ENCODE data around the gene KIF4A. TPM values are rescaled to one million over a fixed set of nuclear protein-coding genes. Genes with fewer than 3 reads are reported as not detected.

The KIF4A gene
- polyA plus RNA-seq, 1 donor (not counting 4 experiments of a cell fraction or from before 2014, with no cell fraction given), result 7.1 TPM

GRCh38 chrX:70432936-70433847 lies 143.3 kb downstream of the KIF4A start:
- Histone ChIP-seq H3K9ac (ENCODE audit: control insufficient read depth, extremely low read depth, insufficient read depth, low read length) (peak overlapping the region; percentile 69), H3K27me3 (ENCODE audit: control insufficient read depth, extremely low read depth, insufficient read depth, low read length) (no peaks in the 10 kb centered on the region), H3K4me3 (ENCODE audit: control insufficient read depth in 2 of 3, extremely low read depth in 1 of 3, insufficient read depth in 2 of 3, low read depth in 1 of 3, low read length in 3 of 3) (peak overlapping the region; percentile 40 to 83 (median 48)), H3K4me1 (ENCODE audit: control insufficient read depth, extremely low read depth, insufficient read depth, low read length) (peaks cover 17% of the 10 kb centered on the region), H2AFZ (ENCODE audit: control insufficient read depth, low read length) (peak overlapping the region; percentile 81), H3K9me3 (ENCODE audit: control insufficient read depth, low read depth, low read length) (peaks cover 1% of the 10 kb centered on the region), H3K36me3 (ENCODE audit: control insufficient read depth in 2 of 2, extremely low read depth in 1 of 2, insufficient read depth in 2 of 2, low read length in 2 of 2) (no peaks in the 10 kb centered on the region), H3K9me1 (ENCODE audit: control insufficient read depth, extremely low read depth, insufficient read depth, low read length) (no peaks in the 10 kb centered on the region), H3K27ac (ENCODE audit: control insufficient read depth, insufficient read depth, low read length) (peak overlapping the region; percentile 25), H3K79me2 (ENCODE audit: control insufficient read depth, insufficient read depth, low read length) (no peaks in the 10 kb centered on the region), H3K4me2 (ENCODE audit: control insufficient read depth, extremely low read depth, insufficient read depth, low read depth, low read length) (peak overlapping the region; percentile 76), H4K20me1 (ENCODE audit: control insufficient read depth, extremely low read depth, insufficient read depth, low read length) (no peaks in the 10 kb centered on the region)
- dilution Hi-C loops (cut with MboI; ENCODE audit: extremely low pct_ligation_motif_present, low sequenced_read_pairs), result no loop called here
- no peak for FAIRE-seq
- no peak for DNase-seq (ENCODE audit: low read depth, low spot score)
- no peak for TF ChIP-seq EZH2 (IDR thresholded peaks at IDR 0.05; ENCODE audit: low read length)
- no peak for TF ChIP-seq CTCF (optimal IDR thresholded peaks at IDR 0.05 in 1 of 3, IDR thresholded peaks at IDR 0.05 in 1 of 3, conservative IDR thresholded peaks at IDR 0.05 in 1 of 3; ENCODE audit: extremely low read depth in 1 of 3, insufficient read depth in 2 of 3, low read length in 3 of 3)

GRCh38 chrX:70433848-70434351 lies 144.0 kb downstream of the KIF4A start:
- TF ChIP-seq CTCF (optimal IDR thresholded peaks at IDR 0.05 in 1 of 3, IDR thresholded peaks at IDR 0.05 in 1 of 3, conservative IDR thresholded peaks at IDR 0.05 in 1 of 3; ENCODE audit: extremely low read depth in 1 of 3, insufficient read depth in 2 of 3, low read length in 3 of 3) (peak in 2 of 3 experiments; percentile 53 to 85), EZH2 (IDR thresholded peaks at IDR 0.05; ENCODE audit: low read length) (no peak)
- Histone ChIP-seq H3K27ac (ENCODE audit: control insufficient read depth, insufficient read depth, low read length) (peak overlapping the region; percentile 60), H4K20me1 (ENCODE audit: control insufficient read depth, extremely low read depth, insufficient read depth, low read length) (no peaks in the 10 kb centered on the region), H2AFZ (ENCODE audit: control insufficient read depth, low read length) (peak overlapping the region; percentile 93), H3K9me1 (ENCODE audit: control insufficient read depth, extremely low read depth, insufficient read depth, low read length) (no peaks in the 10 kb centered on the region), H3K4me2 (ENCODE audit: control insufficient read depth, extremely low read depth, insufficient read depth, low read depth, low read length) (peak overlapping the region; percentile 76), H3K27me3 (ENCODE audit: control insufficient read depth, extremely low read depth, insufficient read depth, low read length) (no peaks in the 10 kb centered on the region), H3K9ac (ENCODE audit: control insufficient read depth, extremely low read depth, insufficient read depth, low read length) (peak overlapping the region; percentile 69), H3K4me3 (ENCODE audit: control insufficient read depth in 2 of 3, extremely low read depth in 1 of 3, insufficient read depth in 2 of 3, low read depth in 1 of 3, low read length in 3 of 3) (peak overlapping the region; percentile 48 to 83 (median 69)), H3K9me3 (ENCODE audit: control insufficient read depth, low read depth, low read length) (peaks cover 1% of the 10 kb centered on the region), H3K4me1 (ENCODE audit: control insufficient read depth, extremely low read depth, insufficient read depth, low read length) (peaks cover 20% of the 10 kb centered on the region), H3K79me2 (ENCODE audit: control insufficient read depth, insufficient read depth, low read length) (no peaks in the 10 kb centered on the region), H3K36me3 (ENCODE audit: control insufficient read depth in 2 of 2, extremely low read depth in 1 of 2, insufficient read depth in 2 of 2, low read length in 2 of 2) (no peaks in the 10 kb centered on the region)
- FAIRE-seq, result no peak
- no peak for DNase-seq (ENCODE audit: low read depth, low spot score)
- dilution Hi-C loops (cut with MboI; ENCODE audit: extremely low pct_ligation_motif_present, low sequenced_read_pairs), result no loop called here
